Calu3 (cell line): ENCODE measurements around the gene GANC. TPM values are rescaled to one million over a fixed set of nuclear protein-coding genes. Genes with fewer than 3 reads are reported as not detected.

Experiments used
- BruUV-seq: library from RNA; stranded (reverse); fragments of 400-500 nt; replicated peaks from 2 replicates; lab custom pipeline; 2021; lab: Mats Ljungman, UMichigan
- CTCF ChIA-PET: fragments of 300-600 bp; sonication (Branson Sonifier 250); formaldehyde crosslinking; loops from one replicate; lab custom pipeline; 2022; ENCODE audit warnings: antibody characterized with exemption; lab: Charles Lee
- DNase-seq: peaks from one replicate; pipeline ENCODE4 v3.0.0; 2022
- H3K27ac Mint-ChIP-seq: one replicate; pipeline ENCODE4 v1.8.0; 2022; ENCODE audit warnings: mixed read lengths; ENCODE audit not compliant: unreplicated experiment
- H3K27me3 Mint-ChIP-seq: one replicate; pipeline ENCODE4 v1.8.0; 2022; ENCODE audit warnings: mixed read lengths; ENCODE audit not compliant: unreplicated experiment
- H3K36me3 Mint-ChIP-seq: one replicate; pipeline ENCODE4 v1.8.0; 2022; ENCODE audit warnings: mild to moderate bottlenecking, moderate library complexity, mixed read lengths; ENCODE audit not compliant: insufficient read depth, unreplicated experiment
- H3K4me1 Mint-ChIP-seq: one replicate; pipeline ENCODE4 v1.8.0; 2022; ENCODE audit warnings: mild to moderate bottlenecking, low read depth, mixed read lengths; ENCODE audit not compliant: unreplicated experiment
- H3K4me3 Mint-ChIP-seq: one replicate; pipeline ENCODE4 v1.8.0; 2022; ENCODE audit warnings: mild to moderate bottlenecking, low read depth, moderate library complexity, mixed read lengths; ENCODE audit not compliant: unreplicated experiment
- H3K9me3 Mint-ChIP-seq: one replicate; pipeline ENCODE4 v1.8.0; 2022; ENCODE audit warnings: low read depth, mixed read lengths; ENCODE audit not compliant: unreplicated experiment
- intact Hi-C: fragments of 100-400 bp; cut with micrococcal nuclease; formaldehyde crosslinking; loops from one replicate; pipeline ENCODE4 v1.10.0; 2022; ENCODE audit not compliant: unreplicated experiment
- total RNA-seq: library from RNA; stranded (reverse); gene quantifications from 2 replicates; pipeline ENCODE4 v1.2.3, GENCODE V29; 2022
- TF ChIP-seq, protein P1 (sequence below): fragments of 200-600 bp; IDR thresholded peaks from one replicate; pipeline ENCODE4 v1.8.0; 2022; ENCODE audit warnings: antibody characterized with exemption; ENCODE audit not compliant: unreplicated experiment

The GANC gene
- total RNA-seq, 1 experiment from 2014 or later: 10.8 TPM

DNA sequence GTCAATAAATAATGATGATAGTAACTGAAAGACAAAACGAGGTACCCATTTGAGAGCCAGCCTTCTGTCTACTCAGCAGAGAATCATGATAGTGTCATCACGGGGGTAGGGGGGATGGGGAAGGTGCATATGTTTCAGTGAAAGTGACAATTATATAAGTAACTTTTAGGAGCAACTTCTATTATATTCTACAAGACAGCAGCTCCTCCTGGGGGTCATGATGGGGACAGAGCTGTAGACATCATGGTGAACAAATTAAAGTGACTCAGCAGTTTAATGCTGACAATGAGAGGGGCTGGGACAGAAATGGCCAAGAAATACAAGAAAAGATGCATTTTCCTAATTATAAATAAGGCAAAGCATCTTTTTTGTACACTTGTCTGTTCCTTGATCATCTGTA is 98.1 kb downstream of the GANC start:
- CTCF ChIA-PET: interaction anchor here (0.6 kb wide), 1 partner anchor 28 kb away, joined by 6 read pairs; no protein-coding TSS in a partner anchor

DNA sequence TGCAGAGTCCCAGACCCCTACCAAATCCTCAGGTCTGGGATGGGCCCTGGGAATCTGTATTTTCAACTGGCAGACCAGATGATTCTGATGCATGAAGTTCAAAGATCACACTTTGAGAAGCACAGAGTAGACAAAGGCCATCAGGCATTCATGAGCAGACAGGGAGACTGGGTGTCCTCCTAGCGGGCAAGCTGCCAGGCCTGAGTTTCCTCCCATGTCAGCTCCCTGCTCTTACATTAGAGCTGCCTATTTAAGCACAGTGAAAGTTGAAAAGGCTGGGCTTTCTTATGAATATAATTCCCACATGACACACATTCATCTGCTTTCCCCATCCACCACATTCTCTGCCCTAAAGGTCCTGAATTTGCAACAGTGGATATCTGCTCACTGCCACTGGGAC is 100.3 kb downstream of the GANC start:
- intact Hi-C loops: no loop called here
- TF ChIP-seq, protein P1, sequence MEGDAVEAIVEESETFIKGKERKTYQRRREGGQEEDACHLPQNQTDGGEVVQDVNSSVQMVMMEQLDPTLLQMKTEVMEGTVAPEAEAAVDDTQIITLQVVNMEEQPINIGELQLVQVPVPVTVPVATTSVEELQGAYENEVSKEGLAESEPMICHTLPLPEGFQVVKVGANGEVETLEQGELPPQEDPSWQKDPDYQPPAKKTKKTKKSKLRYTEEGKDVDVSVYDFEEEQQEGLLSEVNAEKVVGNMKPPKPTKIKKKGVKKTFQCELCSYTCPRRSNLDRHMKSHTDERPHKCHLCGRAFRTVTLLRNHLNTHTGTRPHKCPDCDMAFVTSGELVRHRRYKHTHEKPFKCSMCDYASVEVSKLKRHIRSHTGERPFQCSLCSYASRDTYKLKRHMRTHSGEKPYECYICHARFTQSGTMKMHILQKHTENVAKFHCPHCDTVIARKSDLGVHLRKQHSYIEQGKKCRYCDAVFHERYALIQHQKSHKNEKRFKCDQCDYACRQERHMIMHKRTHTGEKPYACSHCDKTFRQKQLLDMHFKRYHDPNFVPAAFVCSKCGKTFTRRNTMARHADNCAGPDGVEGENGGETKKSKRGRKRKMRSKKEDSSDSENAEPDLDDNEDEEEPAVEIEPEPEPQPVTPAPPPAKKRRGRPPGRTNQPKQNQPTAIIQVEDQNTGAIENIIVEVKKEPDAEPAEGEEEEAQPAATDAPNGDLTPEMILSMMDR: no peak
- CTCF ChIA-PET: no interaction called here

More for the DNA sequence above, 98.1 kb downstream of the GANC start:
- TF ChIP-seq, protein P1: no peak
- no peak overlapping the region for H3K27ac Mint-ChIP-seq
- DNase-seq: no peak
- no TSS peak for BruUV-seq
- no peaks in the 10 kb centered on the region for H3K9me3 Mint-ChIP-seq
- peaks cover 2% of the 10 kb centered on the region for H3K27me3 Mint-ChIP-seq
- no peaks in the 10 kb centered on the region for H3K4me1 Mint-ChIP-seq
- no peaks in the 10 kb centered on the region for H3K36me3 Mint-ChIP-seq
- intact Hi-C loops: no loop called here
- H3K4me3 Mint-ChIP-seq: no peak overlapping the region

DNA sequence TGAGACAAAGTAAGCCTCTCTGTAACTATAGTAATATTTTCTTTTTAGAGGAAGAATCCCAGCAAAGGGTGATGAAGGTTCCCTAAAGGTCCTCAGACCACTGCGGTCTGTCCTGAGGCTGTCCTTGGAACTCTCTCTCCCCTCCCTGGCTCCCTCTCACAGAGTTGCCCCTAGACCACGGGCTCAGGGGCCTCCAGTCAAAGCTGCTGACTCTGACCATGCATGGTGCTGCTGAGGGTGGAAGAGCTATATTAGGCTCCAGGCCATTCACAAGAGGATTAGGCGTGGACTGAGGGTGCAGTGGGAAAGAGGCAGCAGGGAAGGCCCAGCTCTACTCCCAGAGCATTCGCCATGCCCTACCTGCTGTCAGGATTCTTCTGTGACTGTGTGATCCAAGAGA is 100.9 kb downstream of the GANC start:
- intact Hi-C loops: no loop called here
- Mint-ChIP-seq H3K27me3 (no peaks in the 10 kb centered on the region), H3K4me1 (no peaks in the 10 kb centered on the region), H3K27ac (no peak overlapping the region), H3K36me3 (no peaks in the 10 kb centered on the region), H3K9me3 (no peaks in the 10 kb centered on the region), H3K4me3 (no peak overlapping the region)
- no TSS peak for BruUV-seq
- TF ChIP-seq, protein P1: no peak
- no peak for DNase-seq
- CTCF ChIA-PET: interaction anchor here (0.7 kb wide), 1 partner anchor 92 kb away, joined by 12 read pairs; no protein-coding TSS in a partner anchor

More for the DNA sequence above, 100.3 kb downstream of the GANC start:
- no peak overlapping the region for H3K27ac Mint-ChIP-seq
- H3K27me3 Mint-ChIP-seq: no peaks in the 10 kb centered on the region
- H3K4me3 Mint-ChIP-seq: no peak overlapping the region
- no TSS peak for BruUV-seq
- no peaks in the 10 kb centered on the region for H3K4me1 Mint-ChIP-seq
- no peak for DNase-seq
- no peaks in the 10 kb centered on the region for H3K9me3 Mint-ChIP-seq
- no peaks in the 10 kb centered on the region for H3K36me3 Mint-ChIP-seq

DNA sequence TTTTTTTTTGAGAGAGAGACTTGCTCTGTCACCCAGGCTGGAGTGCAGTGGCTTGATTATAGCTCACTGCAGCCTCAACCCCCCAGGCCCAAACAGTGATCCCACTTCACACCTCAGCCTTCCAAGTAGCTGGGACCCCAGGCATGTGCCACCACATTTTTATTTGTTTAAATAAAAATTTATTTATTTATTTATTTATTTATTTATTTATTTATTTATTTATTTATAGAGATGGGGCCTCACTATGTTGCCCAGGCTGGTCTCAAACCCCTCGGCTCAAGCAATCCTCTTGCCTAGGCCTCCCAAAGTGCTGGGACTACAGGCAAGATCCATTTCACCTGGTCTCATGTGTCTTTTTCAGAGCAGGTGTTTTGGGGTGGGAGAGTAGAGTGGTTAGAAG is 101.8 kb downstream of the GANC start:
- DNase-seq: no peak
- intact Hi-C loops: no loop called here
- no peak overlapping the region for H3K27ac Mint-ChIP-seq
- H3K36me3 Mint-ChIP-seq: no peaks in the 10 kb centered on the region
- H3K9me3 Mint-ChIP-seq: no peaks in the 10 kb centered on the region
- H3K4me1 Mint-ChIP-seq: no peaks in the 10 kb centered on the region
- TF ChIP-seq, protein P1: no peak
- no peak overlapping the region for H3K4me3 Mint-ChIP-seq
- CTCF ChIA-PET: interaction anchor here (0.7 kb wide), 1 partner anchor 91 kb away, joined by 12 read pairs; no protein-coding TSS in a partner anchor
- H3K27me3 Mint-ChIP-seq: no peaks in the 10 kb centered on the region
- BruUV-seq: no TSS peak
